DMS114 treated with DMSO at 0.1 percent for 48 hours (cell line): ENCODE results near the gene CYP27A1.
"Not testable (repeated sequence)": the region's sequence is repeated elsewhere in the genome, so short reads cannot be mapped to it uniquely, and the experiment has no call there.

Source experiments
- DNase-seq: peaks from one replicate; lab custom pipeline; 2025; ENCODE audit not compliant: unreplicated experiment; lab: John Stamatoyannopoulos, UW

Gene CYP27A1

DNA sequence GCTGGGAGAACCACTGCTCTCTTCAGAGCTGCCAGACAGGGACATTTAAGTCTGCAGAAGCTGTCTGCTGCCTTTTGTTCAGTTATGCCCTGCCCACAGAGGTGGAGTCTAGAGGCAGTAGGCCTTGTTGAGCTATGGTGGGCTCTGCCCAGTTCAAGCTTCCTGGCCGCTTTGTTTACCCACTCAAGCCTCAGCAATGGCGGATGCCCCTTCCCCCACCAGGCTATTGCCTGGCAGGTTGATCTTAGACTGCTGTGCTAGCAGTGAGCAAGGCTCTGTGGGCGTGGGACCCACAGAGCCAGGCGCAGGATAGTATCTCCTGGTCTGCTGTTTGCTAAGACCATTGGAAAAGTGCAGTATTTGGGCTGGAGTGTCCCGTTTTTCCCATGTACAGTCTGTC is 9.2 kb upstream of the CYP27A1 start:
- DNase-seq, result not testable (repeated sequence)

DNA sequence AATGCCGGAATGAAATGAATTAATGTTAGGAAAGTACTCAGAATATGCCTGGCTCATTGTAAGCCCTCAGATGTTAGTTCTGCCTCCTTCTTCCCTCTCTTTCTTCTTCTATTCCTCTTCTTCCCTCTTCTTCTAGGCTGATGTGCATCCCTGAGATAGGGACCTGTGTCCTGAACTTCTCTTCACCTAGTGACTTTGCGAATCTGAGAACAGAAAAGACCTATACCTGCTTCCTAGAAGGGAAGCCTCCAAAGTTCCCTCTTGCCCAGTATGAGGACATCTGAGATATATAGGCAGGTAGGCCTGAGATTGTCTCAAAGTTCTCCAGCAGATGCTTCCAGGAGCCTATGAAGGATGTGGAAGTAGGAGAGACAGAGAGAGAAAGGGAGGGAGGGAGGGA is 8.1 kb upstream of the CYP27A1 start:
- no peak for DNase-seq

DNA sequence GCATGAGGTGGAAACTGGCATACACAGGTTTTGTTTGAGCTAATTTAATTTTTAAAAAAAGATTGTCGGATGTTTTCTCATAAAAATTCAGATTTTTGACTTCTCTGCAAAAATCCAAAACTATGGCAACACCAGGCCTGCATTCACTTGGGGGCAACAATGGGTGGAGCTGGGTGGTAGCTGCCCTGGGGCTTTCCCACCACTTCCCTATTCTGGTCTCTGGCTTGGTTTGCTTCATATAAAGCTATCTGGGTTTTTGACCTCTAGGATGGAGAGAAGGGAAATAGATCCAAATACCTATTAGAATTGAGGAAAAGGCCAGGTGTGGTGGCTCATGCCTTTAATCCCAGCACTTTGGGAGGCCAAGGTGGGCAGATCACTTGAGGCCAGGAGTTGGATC is 5.5 kb upstream of the CYP27A1 start:
- no peak for DNase-seq

DNA sequence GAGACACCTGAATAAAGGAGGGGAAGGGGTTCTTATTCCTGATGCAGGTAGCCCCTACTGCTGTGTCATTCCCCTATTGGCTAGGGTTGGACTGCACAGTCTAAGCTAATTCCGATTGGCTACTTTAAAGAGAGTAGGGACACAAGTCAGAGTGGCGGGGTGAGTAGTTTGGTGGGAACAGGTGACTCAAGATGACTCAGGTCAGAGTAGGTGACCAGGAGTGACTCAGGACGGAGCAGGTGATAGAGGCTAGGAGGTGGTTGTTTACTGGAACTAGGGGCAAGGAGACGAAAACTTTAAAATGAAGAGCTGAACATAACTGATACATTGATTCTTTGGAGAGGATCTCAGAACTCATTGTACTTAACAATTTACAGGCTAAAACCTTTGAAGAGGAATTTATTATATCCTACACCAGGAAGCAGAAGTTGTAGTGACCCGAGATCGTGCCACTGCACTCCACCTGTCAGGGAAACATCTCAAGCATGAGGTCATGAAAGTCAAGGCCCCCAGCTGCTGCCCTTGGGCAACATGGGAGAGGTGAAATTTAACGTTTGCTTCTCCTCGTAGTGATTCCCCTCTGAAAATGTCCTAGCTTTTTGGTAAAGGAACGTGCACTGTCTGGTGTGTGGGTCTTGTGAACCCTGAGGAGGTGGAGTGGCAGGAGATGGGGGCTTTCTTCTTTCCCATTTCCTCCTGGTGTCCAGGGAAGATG is 4.5 kb upstream of the CYP27A1 start:
- no peak for DNase-seq

DNA sequence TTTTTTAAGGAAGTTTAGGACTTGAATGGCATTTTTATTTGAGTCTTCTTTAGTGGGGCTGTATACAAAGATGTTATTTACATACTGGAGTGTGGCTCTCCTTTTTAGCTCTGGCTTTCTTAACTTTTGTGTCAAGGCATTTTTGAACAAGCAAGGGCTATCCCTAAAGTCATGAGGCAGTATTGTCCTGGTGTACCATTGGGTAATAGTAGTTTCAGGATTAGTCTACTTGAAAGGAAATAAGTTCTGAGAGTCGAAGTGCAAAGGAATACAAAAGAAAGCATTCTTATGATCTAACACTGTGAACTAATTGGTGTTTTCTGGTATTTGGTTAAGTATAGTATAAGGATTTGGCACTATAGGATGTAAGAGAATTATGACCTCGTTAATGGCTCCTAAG is 1.9 kb upstream of the CYP27A1 start:
- no peak for DNase-seq

DNA sequence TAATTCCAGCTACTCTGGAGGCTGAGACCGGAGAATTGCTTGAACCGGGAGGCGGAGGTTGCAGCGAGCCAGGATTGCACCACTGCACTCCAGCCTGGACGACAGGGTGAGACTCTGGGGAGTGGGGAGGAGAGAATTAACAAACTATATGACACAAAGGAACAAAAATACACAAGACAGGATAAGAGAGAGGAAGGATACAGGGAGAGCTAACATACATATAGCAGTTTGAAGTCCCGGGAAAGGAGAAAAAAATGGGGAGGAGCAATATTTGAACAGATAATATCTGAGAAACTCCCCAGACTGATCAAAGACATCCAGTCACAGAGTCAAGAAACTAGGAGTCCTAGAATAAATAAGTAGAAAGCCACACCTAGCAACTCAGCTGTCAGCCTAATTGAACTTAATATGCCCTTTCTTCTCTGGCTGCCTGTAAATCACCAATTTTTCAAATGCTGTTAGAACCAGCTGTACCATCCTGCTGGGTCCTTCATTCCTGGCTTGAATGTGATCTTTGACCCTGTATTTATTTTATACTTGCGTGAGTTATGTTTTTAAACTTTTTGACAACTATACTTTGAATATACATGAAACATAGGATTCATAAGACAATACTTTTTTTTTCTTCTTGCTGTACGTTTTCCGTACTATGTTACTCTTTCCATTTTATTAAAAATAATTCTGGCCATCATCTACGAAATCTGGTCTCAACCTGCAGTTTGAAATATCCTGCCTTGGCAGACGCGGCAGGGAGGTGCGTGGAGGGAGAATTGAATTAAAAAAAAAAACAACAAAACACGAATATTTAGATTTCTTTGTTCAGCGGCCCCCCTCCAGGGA is 876 bp upstream of the CYP27A1 start:
- no peak for DNase-seq

DNA sequence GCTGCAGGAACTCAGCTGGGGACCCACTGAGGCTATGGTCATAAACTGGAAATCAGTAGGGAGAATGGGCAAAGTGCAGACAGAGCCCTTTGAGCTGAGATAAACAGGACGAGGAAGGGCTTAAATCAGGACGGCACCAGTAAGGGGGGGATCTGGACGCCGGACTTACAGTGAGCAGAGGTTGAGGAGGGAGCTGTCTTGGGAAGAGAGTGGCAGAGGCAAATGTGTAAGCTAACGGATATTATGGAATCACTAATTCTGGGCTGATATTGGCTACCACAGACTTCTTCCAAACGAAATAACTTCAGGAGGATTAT is 539 bp downstream of the CYP27A1 start:
- no peak for DNase-seq

DNA sequence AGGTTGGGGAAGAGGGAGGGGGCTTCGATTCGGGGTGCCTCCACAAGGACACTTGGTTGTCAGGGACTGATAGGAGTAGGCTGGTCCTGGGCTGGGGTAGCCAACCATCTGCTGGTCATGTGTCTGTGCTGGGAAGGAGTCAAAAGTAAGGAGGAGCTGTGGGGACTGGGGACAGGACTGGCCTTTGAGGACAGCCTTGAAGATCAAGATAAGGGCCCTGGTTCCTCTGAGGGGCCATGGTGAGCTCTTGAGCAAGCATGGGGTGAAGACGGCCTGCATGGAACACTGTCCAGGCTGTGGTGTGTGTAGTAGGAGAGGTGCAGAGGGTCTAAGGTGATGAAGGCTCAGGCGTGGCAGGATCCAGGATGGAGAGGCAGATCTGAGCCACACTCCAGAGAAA is 1.7 kb downstream of the CYP27A1 start:
- DNase-seq, result no peak

DNA sequence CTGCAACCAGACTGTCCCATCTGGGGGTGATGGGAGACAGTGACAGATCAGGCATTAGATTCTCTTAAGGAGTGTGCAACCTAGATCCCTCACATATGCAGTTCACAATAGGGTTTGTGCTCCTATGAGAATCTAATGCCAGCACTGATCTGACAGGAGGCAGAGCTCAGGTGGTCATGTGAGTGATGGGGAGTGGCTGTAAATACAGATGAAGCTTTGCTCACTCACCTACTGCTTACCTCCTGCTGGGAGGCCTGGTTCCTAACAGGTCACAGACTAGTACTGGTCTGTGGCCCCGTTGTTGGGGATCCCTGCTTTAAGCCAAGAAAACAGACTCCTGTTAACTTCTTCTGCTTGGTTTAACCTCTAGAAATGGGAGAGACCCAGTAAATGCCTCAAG is 3.2 kb downstream of the CYP27A1 start:
- no peak for DNase-seq

DNA sequence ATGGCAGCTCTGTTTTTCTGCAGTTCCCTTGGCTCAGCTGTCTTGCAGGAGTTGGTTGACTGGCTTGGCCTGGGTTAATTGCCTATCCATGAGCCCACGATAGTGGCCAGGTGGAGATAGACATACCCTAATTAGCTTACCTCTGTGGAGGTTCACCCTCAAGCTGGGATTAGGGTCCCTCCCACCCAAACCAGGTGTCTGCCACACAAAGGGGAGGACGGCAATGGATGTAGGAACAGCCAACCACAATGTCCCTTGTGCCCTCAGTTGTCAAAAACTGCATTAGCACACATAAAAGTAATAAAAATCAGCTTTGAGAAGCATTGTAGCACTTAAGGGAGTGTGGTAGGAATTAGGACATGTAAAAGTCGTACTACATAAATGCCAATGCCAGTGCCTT is 4.2 kb downstream of the CYP27A1 start:
- no peak for DNase-seq

DNA sequence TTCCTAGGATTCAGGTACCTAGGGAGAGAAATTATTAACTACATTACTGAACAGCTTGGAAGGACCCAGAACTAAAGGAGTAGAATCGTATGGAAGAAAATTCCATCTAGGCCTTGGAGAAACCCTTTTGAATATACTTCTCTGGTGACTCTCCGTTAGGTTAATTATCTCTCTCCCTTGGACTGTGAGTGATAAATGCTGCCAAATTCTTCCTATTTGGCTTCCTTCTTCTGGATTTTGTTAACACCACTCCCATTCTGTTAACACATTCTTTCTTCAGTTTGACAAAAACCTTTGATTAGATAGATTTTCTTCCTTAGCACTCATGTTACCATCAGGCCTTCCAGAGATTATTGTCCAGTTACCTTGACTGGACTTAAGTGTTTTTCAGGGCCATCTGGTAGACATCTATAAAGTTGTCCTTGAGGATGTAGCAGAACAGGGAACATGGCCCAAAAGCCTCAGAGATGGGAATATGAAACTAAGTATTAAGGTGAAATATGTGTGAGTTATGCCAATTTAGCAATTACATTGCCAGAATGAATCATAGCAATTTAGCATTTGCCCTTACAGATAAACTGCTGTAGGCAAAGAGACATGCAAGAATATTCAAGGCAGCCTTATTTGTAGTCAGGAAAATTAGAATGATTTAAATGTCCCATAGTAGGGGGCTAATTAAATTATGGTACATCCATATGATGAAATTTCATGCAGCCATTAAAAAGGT is 6.7 kb downstream of the CYP27A1 start:
- no peak for DNase-seq

DNA sequence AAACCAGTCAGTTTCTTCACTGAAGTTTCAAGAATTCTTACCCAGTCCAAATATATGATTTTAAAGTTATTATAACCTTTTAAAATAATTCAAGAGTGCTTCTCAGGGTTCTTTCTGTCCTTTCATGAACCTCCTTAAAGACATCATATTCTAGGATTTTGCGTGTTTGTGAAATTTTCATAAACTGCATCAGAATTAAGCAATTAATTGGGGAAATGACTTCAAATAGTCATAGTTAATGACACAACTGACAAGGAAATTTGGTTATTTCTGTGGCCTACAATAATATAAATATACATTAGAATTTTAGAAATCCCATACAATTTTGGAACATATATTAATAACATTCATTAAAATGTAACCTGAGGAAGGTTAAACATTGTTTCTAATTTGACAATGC is 10.5 kb downstream of the CYP27A1 start:
- DNase-seq, result no peak

DNA sequence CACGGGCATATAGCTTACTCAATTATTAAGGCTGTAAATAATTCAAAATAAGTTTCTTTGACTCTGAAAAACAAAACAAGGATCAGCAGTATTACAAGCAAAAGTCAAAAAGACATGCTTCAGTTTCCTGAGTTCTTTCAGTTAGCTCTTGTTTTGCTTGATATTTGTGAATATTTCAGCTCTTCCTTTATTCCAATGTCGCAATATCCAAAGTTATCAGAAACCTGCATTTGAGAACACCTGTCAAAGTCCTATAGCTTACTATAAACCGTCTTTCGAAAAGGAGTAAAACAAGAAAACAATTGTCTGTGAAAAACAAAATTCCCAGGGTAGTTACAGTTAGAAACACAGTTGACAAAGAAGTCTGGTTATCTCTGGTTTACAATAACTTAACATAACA is 14.7 kb downstream of the CYP27A1 start:
- DNase-seq, result no peak

DNA sequence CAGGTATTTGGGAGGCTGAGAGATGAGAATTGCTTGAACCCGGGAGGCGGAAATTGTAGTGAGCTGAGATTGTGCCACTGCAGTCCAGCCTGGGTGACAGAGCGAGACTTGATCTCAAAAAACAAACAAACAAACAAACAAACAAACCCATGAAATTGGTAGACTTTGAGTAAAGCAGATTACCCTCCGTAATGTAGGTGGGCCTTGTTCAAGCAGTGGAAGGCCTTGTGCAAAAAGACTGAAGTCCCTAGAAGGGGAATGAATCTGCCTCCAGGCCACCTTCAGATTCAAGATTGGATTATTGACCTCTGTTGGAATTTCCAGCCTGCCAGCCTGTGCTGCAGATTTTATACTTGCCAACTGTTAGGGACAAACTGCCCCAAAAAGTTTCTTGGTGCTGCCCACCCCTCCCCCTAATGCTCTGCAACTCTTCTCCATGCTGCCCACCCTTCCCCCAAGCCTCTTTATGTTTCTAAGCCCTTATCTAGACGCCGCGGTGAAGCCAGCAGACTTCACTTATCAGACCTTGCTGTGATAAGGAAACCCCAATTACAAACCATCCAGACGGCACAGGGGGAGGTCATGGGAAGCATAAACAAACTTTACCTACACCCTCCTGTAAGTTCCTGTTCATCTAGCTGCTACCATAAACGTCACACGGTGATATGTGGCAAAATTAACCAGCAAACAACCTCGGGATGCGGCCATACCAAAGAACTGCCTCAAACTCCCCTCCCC is 17.0 kb downstream of the CYP27A1 start:
- DNase-seq, result no peak

DNA sequence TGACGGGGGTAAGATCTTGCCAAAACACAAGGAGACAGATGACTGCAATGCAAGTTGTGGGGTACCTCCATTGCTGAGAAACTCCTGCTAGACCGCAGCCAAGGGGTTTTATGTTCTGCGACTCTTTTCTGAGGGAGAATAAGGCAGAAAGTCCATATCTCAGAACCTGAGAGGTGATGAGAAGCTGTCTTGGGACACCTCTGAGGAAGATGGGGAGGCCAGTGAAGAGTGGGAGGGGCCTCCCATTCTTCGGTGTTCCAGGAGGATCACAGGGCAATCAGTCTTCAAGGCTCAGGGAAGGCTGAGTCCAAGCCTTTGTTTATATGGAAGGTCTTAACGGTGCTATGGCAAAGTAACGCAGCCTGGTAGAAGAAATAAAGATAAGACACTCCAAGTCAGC is 18.0 kb downstream of the CYP27A1 start:
- no peak for DNase-seq

DNA sequence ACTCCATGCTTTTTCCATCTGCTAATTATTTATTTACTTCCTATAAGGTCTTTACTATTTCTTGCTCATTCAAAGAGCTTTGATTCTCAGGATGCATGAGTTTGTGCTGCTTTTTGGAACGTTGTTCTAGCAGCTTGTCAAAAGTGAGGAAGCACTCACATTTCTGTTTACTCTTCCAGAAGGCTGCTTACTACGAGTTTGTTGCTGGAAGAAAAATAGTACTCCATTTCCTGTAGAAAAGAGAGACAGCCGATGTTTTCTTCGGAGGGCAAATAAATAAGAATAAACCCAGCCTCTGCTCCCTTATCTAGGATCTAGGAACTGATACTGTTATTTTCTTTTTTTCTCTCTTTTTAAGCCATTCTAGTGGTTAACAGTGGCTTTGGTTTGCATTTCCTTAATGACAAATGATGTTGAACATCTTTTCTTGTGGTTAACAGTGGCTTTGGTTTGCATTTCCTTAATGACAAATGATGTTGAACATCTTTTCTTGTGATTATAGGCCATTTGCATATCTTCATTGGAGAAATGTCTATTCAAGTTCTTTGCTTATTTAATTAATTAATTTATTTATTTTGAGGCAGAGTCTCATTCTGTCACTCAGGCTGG is 20.5 kb downstream of the CYP27A1 start:
- DNase-seq, result no peak

DNA sequence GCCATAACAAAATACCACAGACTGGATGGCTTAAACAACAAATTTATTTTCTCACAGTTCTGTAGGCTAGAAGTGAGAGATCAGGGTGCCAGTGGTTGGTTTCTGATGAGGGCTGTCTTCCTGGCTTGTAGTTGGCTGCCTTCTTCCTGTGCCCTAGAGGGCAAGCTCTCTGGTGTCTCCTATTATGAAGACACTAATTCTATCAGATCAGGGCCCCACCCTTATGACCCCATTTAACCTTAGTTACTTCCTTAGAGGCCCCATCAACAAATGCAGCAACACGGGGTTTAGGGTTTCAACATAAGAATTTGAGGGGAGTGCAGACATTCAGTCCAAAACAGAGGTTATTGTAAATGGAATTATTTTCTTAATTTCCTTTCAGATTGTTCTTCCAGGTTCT is 22.9 kb downstream of the CYP27A1 start:
- DNase-seq, result no peak

DNA sequence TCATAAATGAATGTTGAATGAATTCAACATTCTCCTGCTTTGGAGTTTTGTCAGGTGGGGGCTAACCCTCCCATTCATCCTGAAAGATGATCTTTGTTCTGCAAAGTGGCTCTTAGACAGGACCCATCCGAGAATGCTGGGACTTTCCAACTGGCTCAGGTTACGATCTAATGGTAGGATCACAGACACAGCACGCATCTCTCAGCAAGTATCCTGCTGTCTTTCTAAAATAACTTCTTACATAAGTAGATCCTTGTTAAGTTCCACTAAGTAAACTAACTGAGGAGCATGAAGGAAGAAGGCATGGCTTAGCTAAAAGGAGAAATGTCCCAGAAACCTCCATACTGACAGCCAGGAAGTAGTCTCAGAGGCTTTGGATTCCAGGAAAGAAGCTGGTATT is 23.7 kb downstream of the CYP27A1 start:
- DNase-seq, result no peak

DNA sequence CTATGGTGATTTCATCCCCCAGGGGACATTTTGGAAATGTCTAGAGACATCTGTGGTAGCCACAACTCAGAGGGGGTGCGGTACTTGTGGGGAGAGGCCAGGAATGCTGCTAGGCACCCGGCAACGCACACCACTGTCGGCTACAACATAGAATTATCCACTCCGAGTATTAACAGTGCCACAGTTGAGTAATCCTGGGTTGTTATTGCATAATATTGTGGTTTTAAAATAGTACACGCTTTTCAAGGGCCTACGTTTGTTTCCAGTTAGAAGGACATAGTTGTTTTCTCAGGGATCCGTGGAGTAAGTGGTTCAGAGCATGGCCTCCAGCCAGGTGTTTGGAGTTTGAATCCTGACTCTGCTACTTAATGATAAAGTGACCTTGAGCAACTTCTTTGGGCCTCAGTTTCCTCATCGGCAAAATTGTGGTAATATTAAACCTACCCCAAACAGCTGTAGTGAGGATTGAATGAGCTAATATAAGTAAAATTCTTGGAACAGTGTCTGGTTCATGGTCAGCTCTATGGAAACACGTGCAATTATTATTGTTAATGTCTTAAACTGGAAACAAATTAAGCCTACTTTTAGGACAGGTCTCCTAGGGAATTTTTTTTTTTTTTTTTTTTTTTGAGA is 24.5 kb downstream of the CYP27A1 start:
- no peak for DNase-seq

DNA sequence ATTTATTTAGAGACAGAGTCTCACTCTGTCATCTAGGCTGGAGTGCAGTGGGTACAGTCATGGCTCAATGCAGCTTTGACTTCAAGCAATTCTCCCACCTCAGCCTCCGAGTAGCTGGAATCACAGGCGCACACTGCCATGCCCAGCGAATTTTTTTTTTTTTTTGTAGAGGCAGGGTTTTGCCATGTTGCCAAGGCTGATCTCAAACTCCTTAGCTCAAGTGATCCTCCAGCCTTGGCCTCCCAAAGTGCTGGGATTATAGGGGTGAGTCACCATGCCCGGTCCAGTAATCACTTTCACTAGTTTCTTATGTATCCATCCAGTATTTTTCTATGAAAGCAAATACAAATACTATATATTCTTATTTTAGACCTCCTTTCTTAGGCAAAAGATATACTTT is 25.7 kb downstream of the CYP27A1 start:
- DNase-seq, result no peak

DNA sequence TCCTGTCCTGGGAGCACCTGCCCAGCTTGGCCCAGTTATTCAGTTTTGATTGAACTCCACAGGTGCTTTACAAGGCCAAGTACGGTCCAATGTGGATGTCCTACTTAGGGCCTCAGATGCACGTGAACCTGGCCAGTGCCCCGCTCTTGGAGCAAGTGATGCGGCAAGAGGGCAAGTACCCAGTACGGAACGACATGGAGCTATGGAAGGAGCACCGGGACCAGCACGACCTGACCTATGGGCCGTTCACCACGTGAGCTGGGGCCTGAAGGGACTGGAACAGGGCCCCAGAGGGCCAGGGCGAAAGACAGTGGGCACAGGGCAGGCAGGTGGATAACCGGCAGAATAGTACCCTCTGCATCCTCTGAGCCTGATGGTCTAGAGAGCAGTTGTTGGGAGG is 27.6 kb downstream of the CYP27A1 start:
- no peak for DNase-seq
